HepG2 (cell line): ENCODE results near the gene AGAP1. TPM values are rescaled to one million over a fixed set of nuclear protein-coding genes. Genes with fewer than 3 reads are reported as not detected.

Experiments
- ATAC-seq: fragments of 200-7000 bp; cut with Tn5 transposase; 3 replicates; pipeline ENCODE4 v1.9.1; 2020; ENCODE audit warnings: mild to moderate bottlenecking, moderate library complexity
- BruUV-seq: library from RNA; stranded (reverse); fragments of 400-500 nt; replicated peaks from 2 replicates; lab custom pipeline; 2021; lab: Mats Ljungman, UMichigan
- CTCF ChIA-PET: fragments of 300-600 bp; formaldehyde crosslinking; extraction: SDS; loops from one replicate; lab custom pipeline; 2021; ENCODE audit warnings: low total read pairs, inconsistent platforms, low intra/inter-chr PET ratio; lab: Yijun Ruan, JAX
- POLR2A ChIA-PET: fragments of 350-600 bp; sonication (Branson Sonifier 250); formaldehyde crosslinking; loops from one replicate; lab custom pipeline; 2020; ENCODE audit warnings: antibody characterized with exemption, inconsistent platforms; lab: Yijun Ruan, JAX
- DNase-seq: peaks from one replicate; pipeline ENCODE4 v3.0.0-alpha.2; 2015; ENCODE audit warnings: low spot score
- FAIRE-seq: peaks from 3 replicates; lab custom pipeline; 2011; peaks lifted over from hg19 to GRCh38; lab: Jason Lieb, UNC
- H2AFZ ChIP-seq: one replicate; pipeline ENCODE4 v1.6.1; 2011; ENCODE audit warnings: low read length, inconsistent platforms
- H3K27ac ChIP-seq: fragments of 300-600 bp; 3 replicates; pipeline ENCODE4 v1.8.0; 2011; ENCODE audit warnings: mixed run types, mild to moderate bottlenecking, mixed read lengths, low read length, inconsistent platforms; ENCODE audit not compliant: insufficient read depth; ENCODE audit errors: extremely low read length
- H3K27me3 ChIP-seq, 2 experiments: fragments of 200-600 bp in 1 of 2; 2 replicates in 1 of 2; 3 replicates in 1 of 2; pipeline versions ENCODE4 v1.6.0 to v1.8.0; 2011; ENCODE audit warnings: low read length in 2 of 2, mild to moderate bottlenecking in 2 of 2, moderate library complexity in 2 of 2, inconsistent platforms in 1 of 2; ENCODE audit not compliant: insufficient read depth in 2 of 2, control insufficient read depth in 1 of 2
- H3K36me3 ChIP-seq, 2 experiments: fragments of 200-600 bp in 1 of 2; replicated peaks in 1 of 2; 2 replicates in 1 of 2; 3 replicates in 1 of 2; pipeline versions ENCODE4 v1.5.1 to v1.8.0; 2011; ENCODE audit warnings: low read length in 2 of 2, inconsistent platforms in 1 of 2; ENCODE audit not compliant: insufficient read depth in 2 of 2, control insufficient read depth in 1 of 2
- H3K4me1 ChIP-seq: 2 replicates; pipeline ENCODE4 v1.5.1; 2012; ENCODE audit warnings: low read length, inconsistent platforms; ENCODE audit not compliant: insufficient read depth
- H3K4me2 ChIP-seq: 2 replicates; pipeline ENCODE4 v1.6.0; 2011; ENCODE audit warnings: low read depth, low read length, inconsistent platforms
- H3K4me3 ChIP-seq, 3 experiments: fragments of 200-600 bp in 1 of 3; sonication (generic), shearing (Covaris generic) in 1 of 3; replicated peaks in 1 of 3; 2 replicates each; pipeline ENCODE4 v1.5.1; 2011 to 2016; ENCODE audit warnings: low read length in 3 of 3, inconsistent platforms in 2 of 3, low read depth in 2 of 3, mild to moderate bottlenecking in 2 of 3, control low read depth in 1 of 3, mixed read lengths in 1 of 3; ENCODE audit not compliant: insufficient read depth in 1 of 3
- H3K79me2 ChIP-seq: one replicate; pipeline ENCODE4 v1.6.1; 2011; ENCODE audit warnings: low read length, inconsistent platforms; ENCODE audit not compliant: insufficient read depth
- H3K9ac ChIP-seq: 2 replicates; pipeline ENCODE4 v1.6.0; 2011; ENCODE audit warnings: mild to moderate bottlenecking, low read depth, low read length, inconsistent platforms; ENCODE audit not compliant: insufficient read depth
- H3K9me3 ChIP-seq: 2 replicates; pipeline ENCODE4 v1.5.1; 2012; ENCODE audit warnings: mild to moderate bottlenecking, low read length
- H4K20me1 ChIP-seq: 2 replicates; pipeline ENCODE4 v1.6.0; 2011; ENCODE audit warnings: inconsistent platforms, mild to moderate bottlenecking, low read length, moderate library complexity; ENCODE audit not compliant: insufficient read depth
- ERF ChIP-seq: IDR thresholded peaks from 2 replicates; pipeline ENCODE4 v1.6.1; 2018; ENCODE audit warnings: missing biosample characterization, missing genetic modification reagents
- EZH2 ChIP-seq: conservative IDR thresholded peaks from 2 replicates; pipeline ENCODE4 v1.6.1; 2012; ENCODE audit warnings: mild to moderate bottlenecking, low read depth, low read length, moderate library complexity
- SP140L ChIP-seq: sonication (generic); formaldehyde crosslinking; IDR thresholded peaks from 2 replicates; pipeline ENCODE4 v1.4.0; 2020; ENCODE audit warnings: missing genetic modification reagents, borderline replicate concordance
- THAP11 ChIP-seq: IDR thresholded peaks from 2 replicates; pipeline ENCODE4 v1.6.1; 2016; ENCODE audit warnings: missing biosample characterization, missing genetic modification reagents
- ZFX ChIP-seq: sonication (generic); formaldehyde crosslinking; IDR thresholded peaks from 2 replicates; pipeline ENCODE4 v1.4.0; 2020; ENCODE audit warnings: mild to moderate bottlenecking, low read depth, missing genetic modification reagents, moderate library complexity
- WGBS: methylation state at CpG from one replicate; pipeline ENCODE4 v1.1.6; 2017; ENCODE audit warnings: low lambda C conversion rate; 5-methylcytosine and 5-hydroxymethylcytosine counted together
- in situ Hi-C: cut with HindIII; loops from 2 replicates; pipeline ENCODE4 v1.10.0; 2017; ENCODE audit warnings: low pct_unique_long_range_greater_than_20kb; ENCODE audit not compliant: extremely low pct_ligation_motif_present
- intact Hi-C: fragments of 100-400 bp; cut with micrococcal nuclease; formaldehyde crosslinking; loops from one replicate; pipeline ENCODE4 v1.10.0; 2022; ENCODE audit not compliant: unreplicated experiment
- polyA plus RNA-seq, 8 experiments: library from polyadenylated mRNA; depleted of rRNA in 3 of 8; stranded (reverse) in 7 of 8; unstranded in 1 of 8; fragments of >200 nt; fragmentation: Illumina TruSeq in 4 of 8; extraction: Trizol in 4 of 8; gene quantifications; 2 replicates each; pipeline versions ENCODE4 v1.2.1 to v1.2.3, GENCODE V29; 2011 to 2016; ENCODE audit warnings: low read depth in 4 of 8, missing spikeins in 1 of 8, mixed read lengths in 1 of 8; ENCODE audit not compliant: insufficient read depth in 1 of 8
- total RNA-seq, 5 experiments: library from RNA; depleted of rRNA; stranded (reverse); fragments of >200 nt; fragmentation: Illumina TruSeq; extraction: Trizol; gene quantifications; 2 replicates each; pipeline ENCODE4 v1.2.3, GENCODE V29; 2016; ENCODE audit warnings: low read depth in 1 of 5
- TF ChIP-seq, protein P1 (sequence below): sonication (generic); IDR thresholded peaks from 2 replicates; pipeline ENCODE4 v1.6.1; 2016; ENCODE audit warnings: low read depth, borderline replicate concordance

The AGAP1 gene
- total and polyA plus RNA-seq, 2 of the 13 experiments (the other 11 are each of a cell fraction or from before 2014, with no cell fraction given), result 21.2 to 32.7 TPM

DNA sequence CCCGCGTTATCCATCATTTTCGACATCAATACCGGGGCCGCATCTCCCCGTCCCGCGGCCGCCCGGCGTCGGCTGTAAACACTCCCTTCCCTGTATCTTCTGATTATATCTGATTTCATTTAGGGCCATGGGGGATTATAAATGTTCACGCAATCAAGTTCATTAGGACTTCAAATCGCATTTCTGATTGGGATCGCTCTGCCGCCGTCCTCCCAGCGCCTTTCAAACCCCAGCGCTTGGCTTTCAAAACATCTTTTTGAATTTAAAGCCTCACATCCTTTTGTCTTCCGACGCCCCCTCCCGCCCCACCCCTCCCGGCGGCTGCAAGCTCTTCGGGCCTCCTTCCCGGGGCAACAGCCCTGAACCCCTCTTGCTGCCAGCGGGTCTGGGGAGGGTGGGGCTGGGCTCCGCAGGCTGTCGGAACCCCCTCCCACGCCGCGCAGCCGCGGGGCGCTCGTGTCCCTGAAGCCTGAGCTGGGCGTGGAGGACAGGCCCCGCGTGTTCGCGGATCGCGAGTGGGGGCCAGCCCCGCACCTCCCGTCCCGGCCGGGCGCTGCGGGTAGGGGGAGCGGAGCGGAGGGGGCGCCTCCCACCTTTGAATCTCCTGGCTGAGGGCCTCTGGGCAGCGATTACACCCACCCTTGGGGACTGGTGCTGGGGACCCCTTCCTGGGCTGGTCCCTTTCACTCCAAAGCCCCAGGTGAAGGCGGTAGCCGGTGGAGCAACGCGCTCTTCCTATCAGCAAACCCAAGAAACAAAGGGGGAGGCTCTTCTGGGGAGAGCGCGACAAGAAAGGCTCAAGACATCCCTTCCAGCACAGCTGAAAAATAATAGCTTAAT is 685.6 kb downstream of the AGAP1 start (continued):
- no peak for TF ChIP-seq ERF
- TF ChIP-seq ZFX, result no peak
- no peak for TF ChIP-seq SP140L (CRISPR knock-in tag)

DNA sequence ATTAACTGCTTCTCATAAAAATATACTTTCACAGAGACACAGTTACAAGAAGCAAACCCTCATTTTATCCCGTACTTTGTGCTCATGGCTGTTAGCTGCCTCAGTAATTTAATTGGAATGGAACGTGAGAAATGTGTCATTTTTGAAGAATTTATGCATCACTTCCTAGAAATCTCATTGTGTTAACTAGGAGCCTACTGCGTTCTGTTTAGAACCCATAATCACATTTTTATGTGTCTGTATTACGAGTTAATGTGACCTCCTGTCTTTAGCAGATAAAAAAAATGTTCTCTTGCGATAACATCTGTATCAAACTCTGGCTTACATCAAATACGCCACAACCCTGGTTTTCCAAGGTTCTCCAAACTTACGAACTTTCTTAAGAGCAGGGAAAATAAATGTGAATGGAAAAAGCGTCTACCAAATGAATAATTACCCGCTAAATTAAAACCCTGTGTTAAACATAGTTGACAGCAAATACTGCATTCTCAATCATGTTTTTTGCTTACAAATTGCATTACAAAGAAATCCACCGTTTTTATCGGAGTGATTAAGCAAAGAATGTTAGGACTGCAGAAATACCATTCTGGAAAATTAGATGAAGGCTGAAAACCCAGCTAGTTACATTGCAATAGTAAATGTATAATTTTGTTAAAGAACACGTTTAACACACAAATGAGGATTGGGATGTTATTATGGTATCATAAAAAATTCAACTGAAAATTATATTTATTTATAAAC is 686.4 kb downstream of the AGAP1 start:
- Histone ChIP-seq H3K9me3 (no peaks in the 10 kb centered on the region), H3K9ac (no peak overlapping the region), H2AFZ (no peak overlapping the region), H3K27ac (no peak overlapping the region), H3K4me1 (0 out of 2 replicates have a peak, but pooled peaks cover 9% of the 10 kb centered on the region), H3K79me2 (no peaks in the 10 kb centered on the region), H4K20me1 (no peaks in the 10 kb centered on the region; the same call in 1 of the 2 replicates), H3K36me3 (no peaks in the 10 kb centered on the region), H3K4me3 (no peak overlapping the region), H3K4me2 (no peak overlapping the region), H3K27me3 (peaks cover 0 to 41% of the 10 kb centered on the region in 2 experiments; a peak in 3 of 5 replicates)
- DNase-seq (no peak), ATAC-seq (no peak), FAIRE-seq (no peak)
- in situ Hi-C loops (no loop called here), intact Hi-C loops (no loop called here)
- TF ChIP-seq, protein P1, sequence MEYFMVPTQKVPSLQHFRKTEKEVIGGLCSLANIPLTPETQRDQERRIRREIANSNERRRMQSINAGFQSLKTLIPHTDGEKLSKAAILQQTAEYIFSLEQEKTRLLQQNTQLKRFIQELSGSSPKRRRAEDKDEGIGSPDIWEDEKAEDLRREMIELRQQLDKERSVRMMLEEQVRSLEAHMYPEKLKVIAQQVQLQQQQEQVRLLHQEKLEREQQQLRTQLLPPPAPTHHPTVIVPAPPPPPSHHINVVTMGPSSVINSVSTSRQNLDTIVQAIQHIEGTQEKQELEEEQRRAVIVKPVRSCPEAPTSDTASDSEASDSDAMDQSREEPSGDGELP, result no peak
- TF ChIP-seq EZH2 (peak; percentile 96), THAP11 (CRISPR knock-in tag) (0 out of 2 replicates have a peak, but pooled peaks have one; percentile 5)
- 50% methylated on average over 12 of the region's 12 CpGs for WGBS
- ChIA-PET CTCF (interaction anchor here (1.3 to 3.6 kb wide), 5 partner anchors 214 to 414 kb away, joined by 3 to 39 read pairs (median 12); no protein-coding TSS in a partner anchor), POLR2A (no interaction called here)
- no TSS peak for BruUV-seq
